CD4-positive, alpha-beta memory T cell (primary cell): Measurements from ENCODE around the gene LRRC71. TPM values are rescaled to one million over a fixed set of nuclear protein-coding genes. Genes with fewer than 3 reads are reported as not detected.

ENCODE experiments used
- CTCF ChIA-PET: fragments of 350-600 bp; sonication (Branson Sonifier 250); formaldehyde crosslinking; loops from one replicate; lab custom pipeline; 2021; ENCODE audit warnings: inconsistent platforms; ENCODE audit not compliant: partially characterized antibody; lab: Charles Lee
- POLR2A ChIA-PET: fragments of 350-600 bp; sonication (Branson Sonifier 250); formaldehyde crosslinking; loops from one replicate; lab custom pipeline; 2021; ENCODE audit not compliant: partially characterized antibody; lab: Charles Lee
- DNase-seq, 5 donors: peaks; one replicate each; pipeline versions ENCODE4 v3.0.0 to v3.0.0-alpha.2; 2020 to 2022; ENCODE audit warnings: mixed read lengths in 1 of 5
- H3K27ac ChIP-seq: one replicate; pipeline ENCODE4 v1.7.0; 2013; ENCODE audit warnings: low read depth, low read length
- H3K27me3 ChIP-seq: 2 replicates; pipeline ENCODE4 v1.7.0; 2013; ENCODE audit warnings: mild to moderate bottlenecking, low read length, moderate library complexity; ENCODE audit not compliant: insufficient read depth
- H3K36me3 ChIP-seq: 2 replicates; pipeline ENCODE4 v1.7.0; 2013; ENCODE audit warnings: mild to moderate bottlenecking, low read length, moderate library complexity; ENCODE audit not compliant: insufficient read depth
- H3K4me1 ChIP-seq: 2 replicates; pipeline ENCODE4 v1.7.0; 2013; ENCODE audit warnings: mild to moderate bottlenecking, low read length, moderate library complexity; ENCODE audit not compliant: insufficient read depth
- H3K4me3 ChIP-seq, 2 donors: one replicate each; pipeline ENCODE4 v1.7.0; 2013; ENCODE audit warnings: low read length in 2 of 2, mild to moderate bottlenecking in 1 of 2
- H3K9me3 ChIP-seq, 2 donors: one replicate each; pipeline ENCODE4 v1.7.0; 2013; ENCODE audit warnings: low read length in 2 of 2, control low read depth in 1 of 2; ENCODE audit not compliant: control insufficient read depth in 1 of 2
- H3K27ac Mint-ChIP-seq, 7 donors: one replicate each; pipeline ENCODE4 v1.8.0; 2020 to 2021; ENCODE audit warnings: mixed read lengths in 7 of 7, mild to moderate bottlenecking in 6 of 7, inconsistent platforms in 3 of 7, moderate library complexity in 3 of 7
- H3K27me3 Mint-ChIP-seq, 2 donors: one replicate each; pipeline ENCODE4 v1.8.0; 2020 to 2021; ENCODE audit warnings: mixed read lengths in 2 of 2
- H3K36me3 Mint-ChIP-seq, 2 donors: one replicate each; pipeline ENCODE4 v1.8.0; 2020 to 2021; ENCODE audit warnings: mixed read lengths in 2 of 2, inconsistent platforms in 1 of 2, mild to moderate bottlenecking in 1 of 2
- H3K4me1 Mint-ChIP-seq, 4 donors: one replicate each; pipeline ENCODE4 v1.8.0; 2020 to 2021; ENCODE audit warnings: mixed read lengths in 4 of 4, mild to moderate bottlenecking in 1 of 4
- H3K4me3 Mint-ChIP-seq, 8 donors: one replicate each; pipeline ENCODE4 v1.8.0; 2020 to 2021; ENCODE audit warnings: mixed read lengths in 8 of 8, mild to moderate bottlenecking in 7 of 8, moderate library complexity in 6 of 8, inconsistent platforms in 3 of 8
- H3K9me3 Mint-ChIP-seq, 8 donors: one replicate each; pipeline ENCODE4 v1.8.0; 2020 to 2021; ENCODE audit warnings: mixed read lengths in 8 of 8, mild to moderate bottlenecking in 5 of 8, inconsistent platforms in 3 of 8, moderate library complexity in 1 of 8
- intact Hi-C: fragments of 100-400 bp; cut with micrococcal nuclease; formaldehyde crosslinking; loops from one replicate; pipeline ENCODE4 v1.15.1; 2023
- polyA plus RNA-seq, 2 donors: library from polyadenylated mRNA; unstranded; fragments of 300-500 nt; fragmentation: Illumina TruSeq; gene quantifications; one replicate each; pipeline ENCODE4 v1.2.3, GENCODE V29; 2021
- total RNA-seq, 2 experiments: library from RNA; stranded (reverse); gene quantifications; one replicate each; pipeline ENCODE4 v1.2.3, GENCODE V29; 2021

Gene LRRC71
- total and polyA plus RNA-seq, 4 experiments from 2014 or later = not detected

DNA sequence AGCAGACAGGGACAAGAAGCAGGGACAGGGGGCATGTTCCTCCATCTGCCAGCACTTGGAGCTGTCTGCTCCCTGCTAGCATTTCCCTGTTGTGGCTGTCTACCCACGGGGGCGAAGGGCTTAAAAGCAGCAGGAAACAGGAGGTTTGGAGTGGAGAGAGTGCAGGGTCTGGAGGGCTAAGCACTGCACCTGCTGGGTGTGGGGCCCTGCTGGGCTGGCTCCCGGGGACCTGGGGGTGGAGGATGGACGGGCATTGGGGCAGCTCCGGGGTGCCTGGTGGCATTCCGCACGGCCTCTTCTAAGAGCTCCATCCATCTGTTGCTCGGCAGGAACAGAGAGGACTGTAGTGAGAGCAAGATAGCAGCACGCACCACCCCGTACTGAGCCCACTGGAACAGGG, 21.2 kb downstream of the LRRC71 start:
- Histone ChIP-seq H3K27ac (no peak overlapping the region), H3K36me3 (peaks cover 44% of the 10 kb centered on the region), H3K4me3 (no peak overlapping the region), H3K4me1 (no peaks in the 10 kb centered on the region), H3K27me3 (no peaks in the 10 kb centered on the region), H3K9me3 (no peaks in the 10 kb centered on the region)
- Mint-ChIP-seq H3K9me3 (no peaks in the 10 kb centered on the region), H3K27me3 (no peaks in the 10 kb centered on the region), H3K27ac (no peak overlapping the region), H3K4me1 (peaks cover 0 to 1% (median 0%) of the 10 kb centered on the region in 4 donors), H3K4me3 (no peak overlapping the region), H3K36me3 (peaks cover 38 to 56% of the 10 kb centered on the region in 2 donors)
- CTCF ChIA-PET = interaction anchor here (1.2 kb wide), 1 partner anchor 19 kb away, joined by 5 read pairs; no protein-coding TSS in a partner anchor
- no peak for DNase-seq
- intact Hi-C loops = no loop called here
- POLR2A ChIA-PET = no interaction called here

DNA sequence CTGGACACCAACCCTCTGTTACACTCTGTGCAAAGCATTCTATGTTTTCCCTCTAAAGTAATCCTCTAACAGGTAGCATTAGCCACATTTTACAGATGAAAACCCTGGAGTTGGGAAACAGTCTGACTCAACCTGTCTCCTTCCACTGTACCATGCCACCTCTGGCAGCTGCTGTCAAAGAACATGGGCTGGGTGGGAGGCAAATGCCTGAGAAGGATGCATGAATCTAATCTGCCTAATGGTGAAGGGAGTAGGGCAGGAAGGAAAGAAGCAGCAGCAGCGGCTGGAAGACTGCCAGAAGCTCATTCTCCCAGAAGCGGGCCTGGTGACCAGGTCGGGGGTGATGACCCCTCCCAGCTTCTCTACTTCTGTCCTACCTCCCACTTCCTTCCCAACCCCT, 21.7 kb downstream of the LRRC71 start:
- Histone ChIP-seq H3K4me3 (no peak overlapping the region), H3K36me3 (peaks cover 49% of the 10 kb centered on the region), H3K9me3 (no peaks in the 10 kb centered on the region), H3K27me3 (no peaks in the 10 kb centered on the region), H3K4me1 (no peaks in the 10 kb centered on the region), H3K27ac (no peak overlapping the region)
- no peak for DNase-seq
- POLR2A ChIA-PET = no interaction called here
- H3K27me3 Mint-ChIP-seq = no peaks in the 10 kb centered on the region
- CTCF ChIA-PET = interaction anchor here (1.2 kb wide), 1 partner anchor 19 kb away, joined by 5 read pairs; no protein-coding TSS in a partner anchor
- peak overlapping the region in 1 of 7 donors; percentile 37 for H3K27ac Mint-ChIP-seq
- no peak overlapping the region for H3K4me3 Mint-ChIP-seq
- peaks cover 38 to 61% of the 10 kb centered on the region in 2 donors for H3K36me3 Mint-ChIP-seq
- no peaks in the 10 kb centered on the region for H3K9me3 Mint-ChIP-seq
- intact Hi-C loops = no loop called here
- H3K4me1 Mint-ChIP-seq = peaks cover 0 to 1% (median 0%) of the 10 kb centered on the region in 4 donors

DNA sequence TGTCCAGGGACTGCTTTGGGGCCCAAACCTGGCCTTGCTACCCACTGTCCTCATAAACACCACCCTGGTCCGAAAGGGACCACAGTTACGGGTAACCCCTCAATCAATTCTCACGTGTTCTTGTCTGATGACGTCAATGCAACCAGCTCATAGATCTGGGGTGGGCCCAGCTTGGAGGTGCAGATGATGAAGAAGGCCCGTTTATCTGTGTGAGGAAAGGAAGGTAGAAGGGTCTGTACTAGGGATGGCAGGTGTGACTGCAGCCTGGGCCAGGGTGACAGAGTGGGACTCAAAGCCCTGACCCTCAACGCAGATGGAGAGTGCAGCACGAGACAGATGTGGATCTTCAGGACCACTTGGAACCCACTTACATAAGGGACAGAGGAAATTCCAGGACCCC, 22.1 kb downstream of the LRRC71 start:
- POLR2A ChIA-PET = no interaction called here
- H3K36me3 ChIP-seq = peaks cover 52% of the 10 kb centered on the region
- intact Hi-C loops = no loop called here
- no peaks in the 10 kb centered on the region for H3K9me3 Mint-ChIP-seq
- no peak overlapping the region for H3K4me3 Mint-ChIP-seq
- CTCF ChIA-PET = interaction anchor here (1.2 kb wide), 1 partner anchor 18 kb away, joined by 5 read pairs; no protein-coding TSS in a partner anchor
- H3K4me1 Mint-ChIP-seq = peaks cover 0 to 1% (median 0%) of the 10 kb centered on the region in 4 donors
- no peak overlapping the region for H3K27ac ChIP-seq
- no peak for DNase-seq
- H3K27me3 ChIP-seq = no peaks in the 10 kb centered on the region
- H3K36me3 Mint-ChIP-seq = peaks cover 38 to 63% of the 10 kb centered on the region in 2 donors
- H3K27ac Mint-ChIP-seq = peak overlapping the region in 2 of 7 donors; percentile 2 to 22
- H3K4me3 ChIP-seq = no peak overlapping the region
- no peaks in the 10 kb centered on the region for H3K9me3 ChIP-seq
- H3K27me3 Mint-ChIP-seq = no peaks in the 10 kb centered on the region
- H3K4me1 ChIP-seq = no peaks in the 10 kb centered on the region

DNA sequence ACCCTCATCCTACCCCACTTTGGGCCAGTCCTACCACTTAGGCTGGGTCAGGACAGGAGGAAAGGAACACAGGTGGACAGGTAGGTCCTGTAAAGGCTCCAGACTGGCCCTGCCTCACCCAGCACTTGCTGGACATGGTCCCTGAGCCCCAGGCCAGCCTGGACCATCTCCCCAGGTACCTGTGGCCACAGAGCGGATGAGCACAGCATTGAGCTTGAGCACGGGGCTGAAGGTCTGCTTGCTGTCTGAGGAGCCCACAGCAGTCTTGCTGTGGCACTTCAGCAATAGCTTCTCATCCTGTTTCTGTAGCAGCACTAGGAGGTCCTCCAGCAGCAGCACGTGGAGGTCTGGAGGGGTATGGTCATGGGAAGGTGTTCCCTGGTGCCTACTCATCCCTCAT, 23.3 kb downstream of the LRRC71 start:
- POLR2A ChIA-PET = no interaction called here
- CTCF ChIA-PET = interaction anchor here (1.2 kb wide), 1 partner anchor 33 kb away, joined by 3 read pairs; no protein-coding TSS in a partner anchor
- peaks cover 0 to 1% (median 0%) of the 10 kb centered on the region in 4 donors for H3K4me1 Mint-ChIP-seq

DNA sequence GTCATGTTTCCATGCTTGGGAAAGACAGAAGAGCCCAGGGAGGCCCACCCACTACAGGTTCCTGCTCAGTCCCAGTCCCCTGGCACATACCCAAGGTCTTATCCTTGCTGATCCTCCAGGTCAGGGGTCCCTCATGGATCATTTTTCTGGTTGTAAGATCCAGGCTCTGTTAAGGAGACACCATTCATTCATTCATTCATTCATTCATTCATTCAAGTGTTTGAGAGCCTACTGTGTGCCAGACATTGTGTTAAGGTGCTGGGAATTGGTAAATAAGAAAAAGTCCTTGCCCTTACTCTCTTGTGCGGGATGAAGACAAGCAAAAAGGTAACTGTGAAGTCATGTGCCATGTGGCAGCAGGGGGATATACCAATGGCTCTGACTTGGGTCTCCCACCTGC, 23.8 kb downstream of the LRRC71 start:
- no peak overlapping the region for H3K4me3 Mint-ChIP-seq
- H3K9me3 Mint-ChIP-seq = no peaks in the 10 kb centered on the region
- H3K36me3 Mint-ChIP-seq = peaks cover 37 to 64% of the 10 kb centered on the region in 2 donors
- POLR2A ChIA-PET = no interaction called here
- Histone ChIP-seq H3K9me3 (no peaks in the 10 kb centered on the region), H3K4me3 (no peak overlapping the region), H3K4me1 (no peaks in the 10 kb centered on the region), H3K27ac (no peak overlapping the region), H3K27me3 (no peaks in the 10 kb centered on the region), H3K36me3 (peaks cover 59% of the 10 kb centered on the region)
- peak overlapping the region in 1 of 7 donors; percentile 27 for H3K27ac Mint-ChIP-seq
- intact Hi-C loops = no loop called here
- CTCF ChIA-PET = interaction anchor here (1.2 kb wide), 1 partner anchor 33 kb away, joined by 3 read pairs; no protein-coding TSS in a partner anchor
- peaks cover 0 to under 1% (median 0%) of the 10 kb centered on the region in 4 donors for H3K4me1 Mint-ChIP-seq
- no peaks in the 10 kb centered on the region for H3K27me3 Mint-ChIP-seq
- DNase-seq = no peak

More for the DNA sequence above, 23.3 kb downstream of the LRRC71 start:
- H3K9me3 ChIP-seq = no peaks in the 10 kb centered on the region
- H3K27ac Mint-ChIP-seq = peak overlapping the region in 1 of 7 donors; percentile 22
- no peaks in the 10 kb centered on the region for H3K9me3 Mint-ChIP-seq
- H3K27ac ChIP-seq = no peak overlapping the region
- peaks cover 58% of the 10 kb centered on the region for H3K36me3 ChIP-seq
- intact Hi-C loops = no loop called here
- H3K36me3 Mint-ChIP-seq = peaks cover 40 to 63% of the 10 kb centered on the region in 2 donors
- DNase-seq = no peak
- no peaks in the 10 kb centered on the region for H3K27me3 Mint-ChIP-seq
- no peak overlapping the region for H3K4me3 ChIP-seq
- H3K4me3 Mint-ChIP-seq = no peak overlapping the region
- H3K4me1 ChIP-seq = no peaks in the 10 kb centered on the region
- H3K27me3 ChIP-seq = no peaks in the 10 kb centered on the region

DNA sequence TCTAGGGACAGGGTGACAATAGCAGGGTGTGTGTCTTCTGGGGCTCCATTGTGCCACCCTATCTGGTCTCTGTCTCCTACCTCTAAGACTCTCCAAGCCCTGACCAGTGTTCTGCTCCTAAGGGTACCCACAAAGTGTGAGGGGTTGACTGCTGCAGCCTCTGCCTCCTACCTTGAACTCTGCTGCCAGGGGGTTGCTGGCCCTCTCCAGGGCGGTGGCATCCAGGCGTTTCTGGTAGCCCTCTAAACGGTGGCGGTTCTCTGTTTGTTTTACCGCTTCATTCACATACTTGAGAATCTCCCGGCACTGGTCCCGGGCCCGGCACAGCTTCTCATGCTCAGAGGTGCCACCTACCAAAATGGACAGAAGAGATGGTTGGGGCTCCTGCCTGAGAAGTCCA, 24.4 kb downstream of the LRRC71 start:
- H3K9me3 Mint-ChIP-seq = no peaks in the 10 kb centered on the region
- H3K36me3 ChIP-seq = peaks cover 53% of the 10 kb centered on the region
- no peak for DNase-seq
- no peaks in the 10 kb centered on the region for H3K27me3 ChIP-seq
- no peak overlapping the region for H3K4me3 ChIP-seq
- H3K27ac Mint-ChIP-seq = peak overlapping the region in 1 of 7 donors; percentile 29
- no peaks in the 10 kb centered on the region for H3K4me1 Mint-ChIP-seq
- no peaks in the 10 kb centered on the region for H3K4me1 ChIP-seq
- POLR2A ChIA-PET = no interaction called here
- no peaks in the 10 kb centered on the region for H3K9me3 ChIP-seq
- intact Hi-C loops = no loop called here
- peaks cover 37 to 67% of the 10 kb centered on the region in 2 donors for H3K36me3 Mint-ChIP-seq
- H3K27me3 Mint-ChIP-seq = no peaks in the 10 kb centered on the region
- no peak overlapping the region for H3K27ac ChIP-seq
- H3K4me3 Mint-ChIP-seq = no peak overlapping the region
- CTCF ChIA-PET = no interaction called here

DNA sequence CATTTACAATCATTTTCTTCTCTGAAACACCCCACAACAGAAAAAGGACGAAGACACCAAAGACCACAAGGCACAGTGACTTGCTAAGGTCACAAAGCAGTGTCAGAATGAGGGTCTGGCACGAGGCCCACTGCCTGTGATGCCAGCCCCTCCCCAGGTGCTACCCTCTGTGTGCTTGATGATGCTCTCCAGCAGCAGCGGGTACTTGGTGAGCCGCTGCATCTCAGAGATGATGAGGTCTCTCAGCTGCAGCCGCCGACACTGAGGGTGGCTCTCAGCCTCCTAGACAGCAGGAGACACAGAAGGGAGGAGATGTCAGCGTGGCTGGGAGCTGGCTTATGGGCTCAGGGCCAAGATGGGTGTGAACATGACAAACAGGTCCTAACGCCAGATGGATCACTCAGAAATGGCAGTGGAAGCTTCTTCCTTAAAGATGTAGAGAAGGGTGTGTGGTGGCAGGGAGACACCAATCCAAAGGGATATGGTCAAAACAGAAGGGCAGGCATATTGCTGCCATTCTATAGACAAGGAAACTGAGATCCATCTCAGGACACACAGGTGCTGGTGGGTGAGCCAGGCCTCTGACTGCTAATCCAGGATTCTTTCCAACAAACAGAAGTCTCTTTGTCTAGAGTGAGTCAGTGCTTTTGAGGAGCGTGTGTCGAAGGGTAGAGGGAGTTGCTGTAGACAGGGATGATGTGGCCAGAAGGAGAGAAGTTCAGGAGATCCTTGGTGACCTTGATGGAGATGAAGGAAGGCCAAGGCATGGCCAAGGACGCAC, 25.6 kb downstream of the LRRC71 start:
- Histone ChIP-seq H3K4me3 (no peak overlapping the region), H3K27me3 (no peaks in the 10 kb centered on the region), H3K4me1 (no peaks in the 10 kb centered on the region), H3K9me3 (no peaks in the 10 kb centered on the region), H3K27ac (no peak overlapping the region), H3K36me3 (peaks cover 47% of the 10 kb centered on the region)
- Mint-ChIP-seq H3K4me1 (no peaks in the 10 kb centered on the region), H3K27ac (peak overlapping the region in 3 of 7 donors; percentile 9 to 70 (median 19)), H3K27me3 (no peaks in the 10 kb centered on the region), H3K4me3 (no peak overlapping the region), H3K9me3 (no peaks in the 10 kb centered on the region), H3K36me3 (peaks cover 39 to 74% of the 10 kb centered on the region in 2 donors)
- intact Hi-C loops = no loop called here
- DNase-seq = no peak
- ChIA-PET POLR2A (no interaction called here), CTCF (no interaction called here)
